ENCODE results near the gene APP.

APP gene

GRCh38 chr21:26049803-26050202, 120.8 kb downstream of the APP start:
- Histone ChIP-seq H3K36me3 (ENCODE audit: insufficient read depth, low read length) (peaks cover 18% of the 10 kb centered on the region), H2AFZ (ENCODE audit: low read length, unreplicated experiment) (no peak overlapping the region), H3K27ac (ENCODE audit: low read depth, low read length) (no peak overlapping the region)

GRCh38 chr21:26047279-26047967, 123.1 kb downstream of the APP start:
- H3K79me2 ChIP-seq (ENCODE audit: control insufficient read depth, insufficient read depth, low read length, unreplicated experiment): no peaks in the 10 kb centered on the region
- no peak overlapping the region for H2AFZ ChIP-seq (ENCODE audit: low read length, unreplicated experiment)
- H3K27ac ChIP-seq (ENCODE audit: low read depth, low read length): no peak overlapping the region
- no peaks in the 10 kb centered on the region for H3K4me1 ChIP-seq (ENCODE audit: control insufficient read depth, insufficient read depth, low read length, unreplicated experiment)
- H3K36me3 ChIP-seq (ENCODE audit: insufficient read depth, low read length): peaks cover 18% of the 10 kb centered on the region
- H3K4me3 ChIP-seq (ENCODE audit: low read depth, low read length): no peak overlapping the region
- no peaks in the 10 kb centered on the region for H3K27me3 ChIP-seq (ENCODE audit: insufficient read depth, low read length)

More at GRCh38 chr21:26049803-26050202, 120.8 kb downstream of the APP start:
- no peaks in the 10 kb centered on the region for H3K27me3 ChIP-seq (ENCODE audit: insufficient read depth, low read length)
- peaks cover 9% of the 10 kb centered on the region for H3K79me2 ChIP-seq (ENCODE audit: control insufficient read depth, insufficient read depth, low read length, unreplicated experiment)
- no peak overlapping the region for H3K4me3 ChIP-seq (ENCODE audit: low read depth, low read length)
- H3K4me1 ChIP-seq (ENCODE audit: control insufficient read depth, insufficient read depth, low read length, unreplicated experiment): no peaks in the 10 kb centered on the region

GRCh38 chr21:26043891-26044290, 126.7 kb downstream of the APP start:
- H3K27ac ChIP-seq (ENCODE audit: low read depth, low read length): no peak overlapping the region
- no peaks in the 10 kb centered on the region for H3K27me3 ChIP-seq (ENCODE audit: insufficient read depth, low read length)
- no peak overlapping the region for H2AFZ ChIP-seq (ENCODE audit: low read length, unreplicated experiment)
- no peak overlapping the region for H3K4me3 ChIP-seq (ENCODE audit: low read depth, low read length)
- H3K79me2 ChIP-seq (ENCODE audit: control insufficient read depth, insufficient read depth, low read length, unreplicated experiment): no peaks in the 10 kb centered on the region
- H3K36me3 ChIP-seq (ENCODE audit: insufficient read depth, low read length): no peaks in the 10 kb centered on the region; the same call in 1 of the 2 replicates
- peaks cover 13% of the 10 kb centered on the region for H3K4me1 ChIP-seq (ENCODE audit: control insufficient read depth, insufficient read depth, low read length, unreplicated experiment)

GRCh38 chr21:26042181-26042876, 128.2 kb downstream of the APP start:
- no peaks in the 10 kb centered on the region; the same call in 1 of the 2 replicates for H3K36me3 ChIP-seq (ENCODE audit: insufficient read depth, low read length)
- H3K79me2 ChIP-seq (ENCODE audit: control insufficient read depth, insufficient read depth, low read length, unreplicated experiment): peaks cover 4% of the 10 kb centered on the region

GRCh38 chr21:26041431-26042180, 129.0 kb downstream of the APP start:
- no peaks in the 10 kb centered on the region; the same call in 1 of the 2 replicates for H3K36me3 ChIP-seq (ENCODE audit: insufficient read depth, low read length)
- H3K27ac ChIP-seq (ENCODE audit: low read depth, low read length): 0 out of 2 replicates have a peak overlapping the region, but pooled peaks have one; percentile 24
- peaks cover 8% of the 10 kb centered on the region for H3K79me2 ChIP-seq (ENCODE audit: control insufficient read depth, insufficient read depth, low read length, unreplicated experiment)
- H3K27me3 ChIP-seq (ENCODE audit: insufficient read depth, low read length): no peaks in the 10 kb centered on the region
- H3K4me3 ChIP-seq (ENCODE audit: low read depth, low read length): no peak overlapping the region
- peaks cover 13% of the 10 kb centered on the region for H3K4me1 ChIP-seq (ENCODE audit: control insufficient read depth, insufficient read depth, low read length, unreplicated experiment)
- H2AFZ ChIP-seq (ENCODE audit: low read length, unreplicated experiment): no peak overlapping the region

More at GRCh38 chr21:26042181-26042876, 128.2 kb downstream of the APP start:
- H2AFZ ChIP-seq (ENCODE audit: low read length, unreplicated experiment): no peak overlapping the region
- peaks cover 13% of the 10 kb centered on the region for H3K4me1 ChIP-seq (ENCODE audit: control insufficient read depth, insufficient read depth, low read length, unreplicated experiment)
- H3K27ac ChIP-seq (ENCODE audit: low read depth, low read length): no peak overlapping the region
- H3K27me3 ChIP-seq (ENCODE audit: insufficient read depth, low read length): no peaks in the 10 kb centered on the region
- H3K4me3 ChIP-seq (ENCODE audit: low read depth, low read length): no peak overlapping the region

GRCh38 chr21:26036916-26037315, 133.7 kb downstream of the APP start:
- Histone ChIP-seq H3K79me2 (ENCODE audit: control insufficient read depth, insufficient read depth, low read length, unreplicated experiment) (peaks cover 17% of the 10 kb centered on the region), H2AFZ (ENCODE audit: low read length, unreplicated experiment) (no peak overlapping the region), H3K27me3 (ENCODE audit: insufficient read depth, low read length) (no peaks in the 10 kb centered on the region)

GRCh38 chr21:26032263-26032662, 138.3 kb downstream of the APP start:
- Histone ChIP-seq H3K4me1 (ENCODE audit: control insufficient read depth, insufficient read depth, low read length, unreplicated experiment) (no peaks in the 10 kb centered on the region), H3K4me3 (ENCODE audit: low read depth, low read length) (no peak overlapping the region), H3K27me3 (ENCODE audit: insufficient read depth, low read length) (no peaks in the 10 kb centered on the region), H3K36me3 (ENCODE audit: insufficient read depth, low read length) (no peaks in the 10 kb centered on the region), H2AFZ (ENCODE audit: low read length, unreplicated experiment) (no peak overlapping the region), H3K79me2 (ENCODE audit: control insufficient read depth, insufficient read depth, low read length, unreplicated experiment) (peaks cover 21% of the 10 kb centered on the region), H3K27ac (ENCODE audit: low read depth, low read length) (no peak overlapping the region)

More at GRCh38 chr21:26036916-26037315, 133.7 kb downstream of the APP start:
- Histone ChIP-seq H3K4me3 (ENCODE audit: low read depth, low read length) (no peak overlapping the region), H3K4me1 (ENCODE audit: control insufficient read depth, insufficient read depth, low read length, unreplicated experiment) (peaks cover 10% of the 10 kb centered on the region), H3K36me3 (ENCODE audit: insufficient read depth, low read length) (no peaks in the 10 kb centered on the region; the same call in 1 of the 2 replicates), H3K27ac (ENCODE audit: low read depth, low read length) (no peak overlapping the region)

- H3K36me3 ChIP-seq (ENCODE audit: insufficient read depth, low read length): no peaks in the 10 kb centered on the region
- H2AFZ ChIP-seq (ENCODE audit: low read length, unreplicated experiment): no peak overlapping the region
- H3K79me2 ChIP-seq (ENCODE audit: control insufficient read depth, insufficient read depth, low read length, unreplicated experiment): peaks cover 12% of the 10 kb centered on the region
- no peak overlapping the region for H3K27ac ChIP-seq (ENCODE audit: low read depth, low read length)
- no peaks in the 10 kb centered on the region for H3K27me3 ChIP-seq (ENCODE audit: insufficient read depth, low read length)
- H3K4me1 ChIP-seq (ENCODE audit: control insufficient read depth, insufficient read depth, low read length, unreplicated experiment): no peaks in the 10 kb centered on the region
- no peak overlapping the region for H3K4me3 ChIP-seq (ENCODE audit: low read depth, low read length)
Measured at GRCh38 chr21:26028183-26028582, 142.4 kb downstream of the APP start.

GRCh38 chr21:26027696-26028095, 142.9 kb downstream of the APP start:
- H2AFZ ChIP-seq (ENCODE audit: low read length, unreplicated experiment): no peak overlapping the region
- H3K36me3 ChIP-seq (ENCODE audit: insufficient read depth, low read length): no peaks in the 10 kb centered on the region
- H3K79me2 ChIP-seq (ENCODE audit: control insufficient read depth, insufficient read depth, low read length, unreplicated experiment): peaks cover 12% of the 10 kb centered on the region
- H3K4me3 ChIP-seq (ENCODE audit: low read depth, low read length): no peak overlapping the region
- no peaks in the 10 kb centered on the region for H3K4me1 ChIP-seq (ENCODE audit: control insufficient read depth, insufficient read depth, low read length, unreplicated experiment)
- no peaks in the 10 kb centered on the region for H3K27me3 ChIP-seq (ENCODE audit: insufficient read depth, low read length)
- H3K27ac ChIP-seq (ENCODE audit: low read depth, low read length): no peak overlapping the region

Measured in ACC112 (cell line).